Right lobe of liver (tissue), 4 donors: ENCODE measurements around the gene MGRN1.

ENCODE experiments used
- POLR2A ChIP-seq: fragments of 450-650 bp; IDR thresholded peaks from one replicate; pipeline ENCODE4 v1.6.1; 2017; ENCODE audit warnings: antibody characterized with exemption, mild to moderate bottlenecking
- TF ChIP-seq, protein P1 (sequence below), 4 donors: fragments of 200-600 bp in 3 of 4; fragments of 450-650 bp in 1 of 4; IDR thresholded peaks; one replicate each; pipeline versions ENCODE4 v1.5.1 to v1.8.0; 2016 to 2022; ENCODE audit warnings: antibody characterized with exemption in 4 of 4, mild to moderate bottlenecking in 2 of 4
- donor health status: DM: no; HTN: no; CAD: no.
- donor health status: DM: no; HTN: no; CAD: no.
- donor health status: DM: no; HTN: yes; CAD: no.

DNA sequence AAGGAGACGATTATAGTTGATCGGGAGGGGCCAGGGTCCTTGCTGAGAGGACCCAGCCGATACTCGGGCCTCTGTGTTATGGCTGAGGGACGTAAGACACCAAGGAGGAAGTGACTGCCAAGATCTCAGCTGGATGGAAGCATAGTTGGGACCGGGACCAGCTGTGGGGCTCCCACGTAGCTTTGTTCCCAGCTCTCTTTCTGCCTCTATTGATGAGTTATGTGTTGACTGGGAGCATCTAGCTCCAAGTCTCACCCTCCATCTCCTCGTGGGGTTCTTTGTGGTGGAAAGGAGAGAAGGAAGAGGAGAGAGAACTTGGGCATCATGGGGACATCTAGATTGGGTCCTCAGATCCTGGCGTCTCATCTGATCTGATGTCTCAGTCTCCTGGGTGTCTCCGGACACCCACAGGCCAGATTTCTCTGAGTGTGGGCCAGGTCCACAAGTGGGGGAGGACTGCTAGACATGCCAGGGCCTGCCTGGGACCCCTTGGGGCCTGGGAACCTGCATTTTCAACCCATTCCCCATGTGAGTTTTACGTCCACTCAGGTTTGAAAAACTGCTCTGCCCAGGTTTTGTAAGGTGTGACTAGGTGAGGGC is 1.0 kb downstream of the MGRN1 start:
- TF ChIP-seq, protein P1, sequence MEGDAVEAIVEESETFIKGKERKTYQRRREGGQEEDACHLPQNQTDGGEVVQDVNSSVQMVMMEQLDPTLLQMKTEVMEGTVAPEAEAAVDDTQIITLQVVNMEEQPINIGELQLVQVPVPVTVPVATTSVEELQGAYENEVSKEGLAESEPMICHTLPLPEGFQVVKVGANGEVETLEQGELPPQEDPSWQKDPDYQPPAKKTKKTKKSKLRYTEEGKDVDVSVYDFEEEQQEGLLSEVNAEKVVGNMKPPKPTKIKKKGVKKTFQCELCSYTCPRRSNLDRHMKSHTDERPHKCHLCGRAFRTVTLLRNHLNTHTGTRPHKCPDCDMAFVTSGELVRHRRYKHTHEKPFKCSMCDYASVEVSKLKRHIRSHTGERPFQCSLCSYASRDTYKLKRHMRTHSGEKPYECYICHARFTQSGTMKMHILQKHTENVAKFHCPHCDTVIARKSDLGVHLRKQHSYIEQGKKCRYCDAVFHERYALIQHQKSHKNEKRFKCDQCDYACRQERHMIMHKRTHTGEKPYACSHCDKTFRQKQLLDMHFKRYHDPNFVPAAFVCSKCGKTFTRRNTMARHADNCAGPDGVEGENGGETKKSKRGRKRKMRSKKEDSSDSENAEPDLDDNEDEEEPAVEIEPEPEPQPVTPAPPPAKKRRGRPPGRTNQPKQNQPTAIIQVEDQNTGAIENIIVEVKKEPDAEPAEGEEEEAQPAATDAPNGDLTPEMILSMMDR (IDR thresholded peaks at IDR 0.05), result no peak
- no peak for TF ChIP-seq POLR2A
